Keratinocyte (primary cell): ENCODE results near the gene FGL2. TPM values are rescaled to one million over a fixed set of nuclear protein-coding genes. Genes with fewer than 3 reads are reported as not detected.
"Not testable (repeated sequence)": the region's sequence is repeated elsewhere in the genome, so short reads cannot be mapped to it uniquely, and the experiment has no call there.

Source experiments
- DNase-seq: peaks from one replicate; pipeline ENCODE4 v3.0.0-alpha.2; 2011; ENCODE audit warnings: low read depth, missing footprints, low spot score
- FAIRE-seq: peaks from 2 replicates; lab custom pipeline; 2011; peaks lifted over from hg19 to GRCh38; lab: Jason Lieb, UNC
- H2AFZ ChIP-seq: 2 replicates; pipeline ENCODE4 v1.6.0; 2012; ENCODE audit warnings: low read length, control low read depth, inconsistent platforms; ENCODE audit not compliant: control insufficient read depth
- H3K27ac ChIP-seq: 2 replicates; pipeline ENCODE4 v1.5.1; 2011; ENCODE audit warnings: low read length; ENCODE audit not compliant: control insufficient read depth, insufficient read depth
- H3K27me3 ChIP-seq: 3 replicates; pipeline ENCODE4 v1.6.0; 2011; ENCODE audit warnings: low read length; ENCODE audit not compliant: control insufficient read depth, insufficient read depth; ENCODE audit errors: extremely low read depth
- H3K36me3 ChIP-seq, 2 experiments: 2 replicates in 1 of 2; 3 replicates in 1 of 2; pipeline ENCODE4 v1.5.1; 2011; ENCODE audit warnings: low read length in 2 of 2, mild to moderate bottlenecking in 1 of 2; ENCODE audit not compliant: control insufficient read depth in 2 of 2, insufficient read depth in 2 of 2; ENCODE audit errors: extremely low read depth in 1 of 2
- H3K4me1 ChIP-seq: 3 replicates; pipeline ENCODE4 v1.5.1; 2011; ENCODE audit warnings: low read length; ENCODE audit not compliant: control insufficient read depth, insufficient read depth; ENCODE audit errors: extremely low read depth
- H3K4me2 ChIP-seq: 3 replicates; pipeline ENCODE4 v1.6.0; 2011; ENCODE audit warnings: low read depth, low read length; ENCODE audit not compliant: control insufficient read depth, insufficient read depth; ENCODE audit errors: extremely low read depth
- H3K4me3 ChIP-seq, 3 experiments: fragments of 200-600 bp in 1 of 3; sonication (generic) in 1 of 3; 2 replicates in 2 of 3; 3 replicates in 1 of 3; pipeline ENCODE4 v1.5.1; 2011 to 2016; ENCODE audit warnings: low read length in 3 of 3, mild to moderate bottlenecking in 3 of 3, control low read depth in 2 of 3, inconsistent platforms in 1 of 3, low read depth in 1 of 3, mixed read lengths in 1 of 3, mixed run types in 1 of 3, moderate library complexity in 1 of 3; ENCODE audit not compliant: control insufficient read depth in 2 of 3, insufficient read depth in 2 of 3; ENCODE audit errors: extremely low read depth in 1 of 3
- H3K79me2 ChIP-seq: 2 replicates; pipeline ENCODE4 v1.6.0; 2012; ENCODE audit warnings: low read length; ENCODE audit not compliant: control insufficient read depth, insufficient read depth
- H3K9ac ChIP-seq: 3 replicates; pipeline ENCODE4 v1.6.0; 2011; ENCODE audit warnings: low read length; ENCODE audit not compliant: control insufficient read depth, insufficient read depth; ENCODE audit errors: extremely low read depth
- H3K9me1 ChIP-seq: 3 replicates; pipeline ENCODE4 v1.6.0; 2011; ENCODE audit warnings: low read length; ENCODE audit not compliant: control insufficient read depth, insufficient read depth; ENCODE audit errors: extremely low read depth
- H3K9me3 ChIP-seq: 2 replicates; pipeline ENCODE4 v1.5.1; 2012; ENCODE audit warnings: low read depth, low read length; ENCODE audit not compliant: control insufficient read depth
- H4K20me1 ChIP-seq: 3 replicates; pipeline ENCODE4 v1.6.0; 2011; ENCODE audit warnings: low read length; ENCODE audit not compliant: control insufficient read depth, insufficient read depth; ENCODE audit errors: extremely low read depth
- dilution Hi-C: fragments of 300-500 bp; cut with MboI; formaldehyde crosslinking; loops from one replicate; pipeline ENCODE4 v1.7.0; 2020; ENCODE audit warnings: low sequenced_read_pairs; ENCODE audit not compliant: extremely low pct_ligation_motif_present
- polyA plus RNA-seq, 5 experiments: library from polyadenylated mRNA; depleted of rRNA in 3 of 5; stranded (reverse) in 3 of 5; stranded (forward) in 1 of 5; unstranded in 1 of 5; fragments of >200 nt; gene quantifications; 1 replicate in 1 of 5; 2 replicates in 3 of 5; 3 replicates in 1 of 5; pipeline versions ENCODE4 v1.2.1 to v1.2.3, GENCODE V29; 2011 to 2012; ENCODE audit warnings: missing spikeins in 2 of 5, low read depth in 1 of 5, low replicate concordance in 1 of 5

The FGL2 gene
- polyA plus RNA-seq, 1 donor (not counting 4 experiments of a cell fraction or from before 2014, with no cell fraction given), result not detected

- FAIRE-seq, H3K27ac ChIP-seq, H3K4me3 ChIP-seq, H3K9me1 ChIP-seq, dilution Hi-C loops, H3K27me3 ChIP-seq, H3K9ac ChIP-seq, H3K4me2 ChIP-seq, H3K9me3 ChIP-seq, H3K4me1 ChIP-seq, H3K79me2 ChIP-seq, H3K36me3 ChIP-seq, DNase-seq, H4K20me1 ChIP-seq, H2AFZ ChIP-seq: not testable (repeated sequence)
These were observed 25.2 kb downstream of the FGL2 start for GRCh38 chr7:77174418-77174817.

- H3K4me1 ChIP-seq, H3K27ac ChIP-seq, H3K4me3 ChIP-seq, H3K9me3 ChIP-seq, H3K9me1 ChIP-seq, H3K79me2 ChIP-seq, H3K4me2 ChIP-seq, H3K27me3 ChIP-seq, FAIRE-seq, H3K36me3 ChIP-seq, dilution Hi-C loops, H2AFZ ChIP-seq, H3K9ac ChIP-seq, DNase-seq, H4K20me1 ChIP-seq: not testable (repeated sequence)
These were observed 27.0 kb downstream of the FGL2 start for GRCh38 chr7:77172437-77173172.

- FAIRE-seq, dilution Hi-C loops, H3K27me3 ChIP-seq: not testable (repeated sequence)
These were observed 28.5 kb downstream of the FGL2 start for GRCh38 chr7:77171073-77171472.

More at GRCh38 chr7:77171073-77171472, 28.5 kb downstream of the FGL2 start:
- not testable (repeated sequence) for H3K9me1 ChIP-seq, H3K9me3 ChIP-seq, H3K4me1 ChIP-seq, H3K9ac ChIP-seq, H4K20me1 ChIP-seq, H3K4me2 ChIP-seq, H3K36me3 ChIP-seq, H3K4me3 ChIP-seq, DNase-seq, H3K79me2 ChIP-seq, H3K27ac ChIP-seq, H2AFZ ChIP-seq
